OCI-LY1 (cell line): ENCODE results near the gene TGFBR2.

Experiments used
- H2AFZ ChIP-seq: fragments of 200-600 bp; sonication (generic), shearing (Covaris generic); 2 replicates; pipeline ENCODE4 v1.6.0; 2014; ENCODE audit warnings: antibody characterized with exemption, mild to moderate bottlenecking, low read length
- H3F3A ChIP-seq: fragments of 200-600 bp; sonication (generic), shearing (Covaris generic); 2 replicates; pipeline ENCODE4 v1.6.0; 2014; ENCODE audit warnings: mild to moderate bottlenecking, antibody characterized with exemption, low read length, moderate library complexity; ENCODE audit not compliant: insufficient read depth
- H3K27ac ChIP-seq: fragments of 200-600 bp; sonication (generic); 2 replicates; pipeline ENCODE4 v1.5.1; 2014; ENCODE audit warnings: low read length, mixed run types, mild to moderate bottlenecking, low read depth; ENCODE audit not compliant: poor library complexity, severe bottlenecking
- H3K27me3 ChIP-seq: fragments of 200-600 bp; sonication (generic); 2 replicates; pipeline ENCODE4 v1.6.0; 2014; ENCODE audit warnings: antibody characterized with exemption, mild to moderate bottlenecking, low read length, moderate library complexity; ENCODE audit not compliant: insufficient read depth
- H3K36me3 ChIP-seq: fragments of 200-600 bp; sonication (generic); 2 replicates; pipeline ENCODE4 v1.6.1; 2014; ENCODE audit warnings: mild to moderate bottlenecking, antibody characterized with exemption, low read length, moderate library complexity, mixed read lengths; ENCODE audit not compliant: insufficient read depth
- H3K4me1 ChIP-seq: fragments of 200-600 bp; sonication (generic); 2 replicates; pipeline ENCODE4 v1.5.1; 2014; ENCODE audit warnings: mild to moderate bottlenecking, low read length, moderate library complexity; ENCODE audit not compliant: insufficient read depth, severe bottlenecking
- H3K4me2 ChIP-seq: fragments of 200-600 bp; sonication (generic), shearing (Covaris generic); 2 replicates; pipeline ENCODE4 v1.6.1; 2014; ENCODE audit warnings: low read length
- H3K4me3 ChIP-seq: fragments of 200-600 bp; sonication (generic); 2 replicates; pipeline ENCODE4 v1.5.1; 2014; ENCODE audit warnings: low read length, low read depth, mild to moderate bottlenecking, mixed read lengths; ENCODE audit not compliant: poor library complexity, severe bottlenecking
- H3K79me2 ChIP-seq: fragments of 200-600 bp; shearing (Covaris generic); 2 replicates; pipeline ENCODE4 v1.6.1; 2016; ENCODE audit warnings: mixed run types, low read length, mixed read lengths; ENCODE audit not compliant: insufficient read depth
- H3K9ac ChIP-seq: fragments of 200-600 bp; sonication (generic), shearing (Covaris generic); 2 replicates; pipeline ENCODE4 v1.6.1; 2014; ENCODE audit warnings: mild to moderate bottlenecking, low read length, mixed read lengths
- H3K9me2 ChIP-seq: fragments of 200-600 bp; sonication (generic), shearing (Covaris generic); 2 replicates; pipeline ENCODE4 v1.6.1; 2014; ENCODE audit warnings: low read depth, mild to moderate bottlenecking, low read length, mixed read lengths
- H3K9me3 ChIP-seq: fragments of 200-600 bp; shearing (Covaris generic); 2 replicates; pipeline ENCODE4 v1.6.1; 2014; ENCODE audit warnings: low read length, mixed read lengths
- H4K20me1 ChIP-seq: fragments of 200-600 bp; sonication (generic), shearing (Covaris generic); 2 replicates; pipeline ENCODE4 v1.6.0; 2016; ENCODE audit warnings: mild to moderate bottlenecking, low read length; ENCODE audit not compliant: insufficient read depth
- EZH2 ChIP-seq: fragments of 200-600 bp; sonication (generic), shearing (Covaris generic); IDR thresholded peaks from 2 replicates; pipeline ENCODE4 v1.8.0; 2017; ENCODE audit warnings: borderline replicate concordance, mixed run types, mild to moderate bottlenecking, antibody characterized with exemption, low read length, moderate library complexity, mixed read lengths
- TF ChIP-seq, protein P1 (sequence below): fragments of 200-600 bp; sonication (generic), shearing (Covaris generic); IDR thresholded peaks from 2 replicates; pipeline ENCODE4 v1.5.1; 2017; ENCODE audit warnings: mild to moderate bottlenecking, antibody characterized with exemption, low read length, moderate library complexity, mixed read lengths

Gene TGFBR2

DNA sequence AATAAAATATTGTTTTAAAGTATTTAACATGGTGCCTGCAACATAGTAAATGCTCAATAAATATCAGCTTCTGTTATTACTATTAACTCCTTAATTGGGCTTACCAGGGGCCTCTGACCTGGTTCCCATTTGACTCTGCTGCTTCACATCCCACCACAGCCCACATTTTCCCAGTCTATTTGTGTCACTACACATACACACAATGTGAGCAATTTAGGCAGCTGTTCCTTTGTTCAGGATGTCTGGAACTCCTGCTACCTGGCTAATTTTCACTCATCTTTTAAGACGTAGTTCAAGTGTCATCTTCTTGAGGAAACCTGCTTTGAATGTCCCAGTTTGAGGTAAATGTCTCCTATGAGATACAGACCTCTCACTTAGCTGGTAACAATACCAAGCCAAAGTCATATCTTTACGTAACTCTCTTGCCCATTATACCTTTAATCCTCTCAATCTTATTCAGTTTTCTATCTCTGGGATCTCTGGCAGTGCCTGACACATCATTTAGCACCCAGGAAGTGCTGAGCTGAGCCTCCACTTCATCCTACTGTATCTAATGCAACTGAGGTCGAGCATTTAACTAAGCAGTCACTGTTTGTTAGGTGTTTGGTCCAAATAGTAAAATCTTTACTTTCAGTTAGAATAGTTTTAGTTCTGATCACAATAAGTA lies 4.4 kb downstream of the TGFBR2 start:
- peak overlapping the region; percentile 68 for H3K27ac ChIP-seq
- peak overlapping the region; percentile 82 for H3K4me2 ChIP-seq
- H2AFZ ChIP-seq, result no peak overlapping the region
- H3K79me2 ChIP-seq, result peaks cover 84% of the 10 kb centered on the region
- peaks cover 4% of the 10 kb centered on the region; the same call in 1 of the 2 replicates for H3K36me3 ChIP-seq
- no peaks in the 10 kb centered on the region for H3K27me3 ChIP-seq
- TF ChIP-seq, protein P1, sequence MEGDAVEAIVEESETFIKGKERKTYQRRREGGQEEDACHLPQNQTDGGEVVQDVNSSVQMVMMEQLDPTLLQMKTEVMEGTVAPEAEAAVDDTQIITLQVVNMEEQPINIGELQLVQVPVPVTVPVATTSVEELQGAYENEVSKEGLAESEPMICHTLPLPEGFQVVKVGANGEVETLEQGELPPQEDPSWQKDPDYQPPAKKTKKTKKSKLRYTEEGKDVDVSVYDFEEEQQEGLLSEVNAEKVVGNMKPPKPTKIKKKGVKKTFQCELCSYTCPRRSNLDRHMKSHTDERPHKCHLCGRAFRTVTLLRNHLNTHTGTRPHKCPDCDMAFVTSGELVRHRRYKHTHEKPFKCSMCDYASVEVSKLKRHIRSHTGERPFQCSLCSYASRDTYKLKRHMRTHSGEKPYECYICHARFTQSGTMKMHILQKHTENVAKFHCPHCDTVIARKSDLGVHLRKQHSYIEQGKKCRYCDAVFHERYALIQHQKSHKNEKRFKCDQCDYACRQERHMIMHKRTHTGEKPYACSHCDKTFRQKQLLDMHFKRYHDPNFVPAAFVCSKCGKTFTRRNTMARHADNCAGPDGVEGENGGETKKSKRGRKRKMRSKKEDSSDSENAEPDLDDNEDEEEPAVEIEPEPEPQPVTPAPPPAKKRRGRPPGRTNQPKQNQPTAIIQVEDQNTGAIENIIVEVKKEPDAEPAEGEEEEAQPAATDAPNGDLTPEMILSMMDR, result no peak
- TF ChIP-seq EZH2, result no peak
- no peaks in the 10 kb centered on the region for H3K9me2 ChIP-seq
- peak overlapping the region; percentile 25; the same call in 1 of the 2 replicates for H3K9ac ChIP-seq
- no peaks in the 10 kb centered on the region for H4K20me1 ChIP-seq
- H3F3A ChIP-seq, result no peaks in the 10 kb centered on the region
- H3K4me1 ChIP-seq, result peaks cover 82% of the 10 kb centered on the region
- no peaks in the 10 kb centered on the region for H3K9me3 ChIP-seq
- H3K4me3 ChIP-seq, result peak overlapping the region; percentile 85

DNA sequence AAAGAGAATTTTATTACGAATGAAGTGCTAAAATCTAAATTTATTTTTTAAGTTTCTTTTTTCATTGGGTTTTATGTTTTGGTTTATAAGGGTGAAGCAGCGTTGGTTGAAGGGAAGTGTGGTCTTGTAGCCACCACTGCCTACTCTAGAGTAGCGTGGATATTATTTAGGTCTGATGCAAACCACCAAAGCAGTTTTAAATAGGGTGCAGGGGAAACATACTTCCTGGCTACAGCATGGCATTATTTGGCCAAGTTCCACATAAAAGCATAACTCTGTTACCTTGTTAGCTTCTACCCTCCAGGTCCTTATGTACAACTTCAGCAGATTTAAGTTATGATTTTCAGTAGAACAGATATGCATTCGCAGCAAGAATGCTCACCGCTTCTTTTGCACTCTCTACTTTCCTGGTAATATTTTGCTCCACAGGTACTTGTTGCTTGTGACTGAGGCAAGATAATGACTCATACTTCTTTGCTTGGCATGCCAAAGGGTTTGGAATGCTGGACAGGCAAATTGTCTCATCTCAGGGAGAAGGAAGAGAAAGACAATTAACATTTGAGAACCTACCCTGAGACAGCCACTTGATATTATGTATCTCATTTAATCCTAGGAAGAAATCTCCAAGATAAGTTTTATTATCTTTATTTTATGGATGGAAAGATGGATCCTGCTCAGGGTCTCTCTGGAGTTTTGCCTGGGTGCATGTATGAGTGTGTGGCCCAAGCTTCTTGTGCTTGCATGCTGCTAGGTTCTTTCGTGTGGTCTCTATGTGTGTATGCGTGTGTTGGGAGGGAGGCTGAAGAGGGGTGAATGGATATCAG lies 5.4 kb downstream of the TGFBR2 start:
- peaks cover 87% of the 10 kb centered on the region for H3K4me1 ChIP-seq
- H3K27ac ChIP-seq, result peak overlapping the region; percentile 68
- H4K20me1 ChIP-seq, result no peaks in the 10 kb centered on the region
- no peaks in the 10 kb centered on the region for H3F3A ChIP-seq
- no peak overlapping the region; the same call in 1 of the 2 replicates for H3K9ac ChIP-seq
- H3K27me3 ChIP-seq, result no peaks in the 10 kb centered on the region
- no peak for TF ChIP-seq EZH2
- TF ChIP-seq, protein P1, result no peak
- H3K36me3 ChIP-seq, result peaks cover 4% of the 10 kb centered on the region; the same call in 1 of the 2 replicates
- peak overlapping the region; percentile 82 for H3K4me2 ChIP-seq
- H3K9me3 ChIP-seq, result no peaks in the 10 kb centered on the region
- peaks cover 94% of the 10 kb centered on the region for H3K79me2 ChIP-seq
- H3K4me3 ChIP-seq, result peak overlapping the region; percentile 85
- H3K9me2 ChIP-seq, result no peaks in the 10 kb centered on the region
- H2AFZ ChIP-seq, result no peak overlapping the region

DNA sequence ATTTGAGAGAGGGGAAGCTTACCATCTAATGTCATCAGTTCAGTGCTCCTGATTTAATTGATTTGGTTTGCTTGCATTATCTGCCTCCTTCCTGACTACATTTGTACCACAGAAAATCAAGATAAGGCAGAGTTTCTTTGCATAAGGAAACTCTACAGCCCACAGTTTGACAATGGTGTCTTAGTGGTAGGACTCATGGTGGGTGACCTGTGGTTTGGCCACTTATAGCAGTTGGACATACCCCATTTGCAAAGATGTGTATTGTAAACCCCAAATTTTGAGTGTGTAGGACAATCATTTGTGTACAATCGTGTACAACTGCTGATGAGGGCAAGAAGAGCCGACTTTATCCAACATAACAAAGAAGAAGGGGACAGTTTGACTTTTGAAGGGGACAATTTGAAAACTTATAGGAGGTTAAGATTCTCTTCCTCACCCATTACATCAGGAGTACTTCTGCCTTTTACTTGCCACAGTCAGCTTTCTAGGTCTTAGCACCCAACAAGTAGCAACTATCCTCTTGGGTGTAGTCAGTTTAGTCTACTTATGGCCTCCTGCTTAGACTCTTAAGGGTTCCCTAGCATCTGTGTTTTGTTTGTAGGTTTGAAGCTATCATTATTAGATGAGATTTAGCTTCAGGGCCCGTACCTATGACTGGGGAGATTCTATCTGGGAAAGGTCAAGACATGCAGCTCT lies 6.2 kb downstream of the TGFBR2 start:
- Histone ChIP-seq H2AFZ (no peak overlapping the region), H3K36me3 (peaks cover 6% of the 10 kb centered on the region; the same call in 1 of the 2 replicates), H3K9me3 (no peaks in the 10 kb centered on the region), H3K4me2 (peak overlapping the region; percentile 82), H3K9me2 (no peaks in the 10 kb centered on the region), H3K4me1 (peaks cover 93% of the 10 kb centered on the region), H3F3A (no peaks in the 10 kb centered on the region), H3K27ac (peak overlapping the region; percentile 68), H3K79me2 (peaks cover 98% of the 10 kb centered on the region), H3K9ac (no peak overlapping the region), H4K20me1 (no peaks in the 10 kb centered on the region), H3K27me3 (no peaks in the 10 kb centered on the region), H3K4me3 (no peak overlapping the region)
- TF ChIP-seq, protein P1, result no peak
- TF ChIP-seq EZH2, result no peak
